Measurements from ENCODE around the gene DHRSX. TPM values are rescaled to one million over a fixed set of nuclear protein-coding genes. Genes with fewer than 3 reads are reported as not detected.

Gene DHRSX
- polyA plus RNA-seq, 2 of the 4 experiments (the other 2 are of a cell fraction) = 32.1 to 56.3 TPM

DNA sequence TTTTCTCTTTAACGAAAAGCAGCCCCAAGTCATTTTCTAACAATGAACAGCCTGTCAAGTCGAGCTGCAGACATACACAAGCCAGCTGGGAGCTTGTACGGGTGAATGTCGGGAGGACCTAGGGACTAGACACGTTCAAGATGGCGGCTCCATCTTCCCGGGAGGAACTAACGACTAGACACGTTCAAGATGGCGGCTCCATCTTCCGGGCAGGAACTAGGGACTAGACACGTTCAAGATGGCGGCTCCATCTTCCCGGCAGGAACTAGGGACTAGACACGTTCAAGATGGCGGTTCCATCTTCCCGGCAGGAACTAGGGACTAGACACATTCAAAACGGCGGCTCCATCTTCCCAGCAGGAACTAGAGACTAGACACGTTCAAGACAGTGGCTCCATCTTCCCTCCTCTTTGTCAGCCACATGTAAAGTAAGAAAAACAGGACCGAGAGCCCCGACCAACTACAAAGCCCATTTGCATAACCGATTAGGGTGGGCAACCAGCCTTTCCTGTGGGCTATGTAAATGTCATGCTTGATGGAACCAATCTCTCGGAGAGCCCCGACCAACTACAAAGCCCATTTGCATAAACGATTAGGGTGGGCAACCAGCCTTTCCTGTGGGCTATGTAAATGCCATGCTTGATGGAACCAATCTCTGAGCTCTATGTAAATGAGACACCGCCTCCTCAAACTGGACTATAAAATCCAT is 175.5 kb downstream of the DHRSX start:
- no peak for DNase-seq (ENCODE audit: low read depth in 1 of 2, low spot score in 1 of 2)
- Histone ChIP-seq H3K4me1 (peaks cover 12% of the 10 kb centered on the region), H3K9me3 (no peaks in the 10 kb centered on the region), H3K4me2 (no peak overlapping the region), H3K4me3 (no peak overlapping the region), H3K27ac (no peak overlapping the region)
- 96% methylated on average over 27 of the region's 27 CpGs for WGBS (ENCODE audit: missing lambda C conversion rate)
- no peak for FAIRE-seq
- TF ChIP-seq FOSB (CRISPR knock-in tag; IDR thresholded peaks at IDR 0.05) = no peak
- TF ChIP-seq, protein P1, sequence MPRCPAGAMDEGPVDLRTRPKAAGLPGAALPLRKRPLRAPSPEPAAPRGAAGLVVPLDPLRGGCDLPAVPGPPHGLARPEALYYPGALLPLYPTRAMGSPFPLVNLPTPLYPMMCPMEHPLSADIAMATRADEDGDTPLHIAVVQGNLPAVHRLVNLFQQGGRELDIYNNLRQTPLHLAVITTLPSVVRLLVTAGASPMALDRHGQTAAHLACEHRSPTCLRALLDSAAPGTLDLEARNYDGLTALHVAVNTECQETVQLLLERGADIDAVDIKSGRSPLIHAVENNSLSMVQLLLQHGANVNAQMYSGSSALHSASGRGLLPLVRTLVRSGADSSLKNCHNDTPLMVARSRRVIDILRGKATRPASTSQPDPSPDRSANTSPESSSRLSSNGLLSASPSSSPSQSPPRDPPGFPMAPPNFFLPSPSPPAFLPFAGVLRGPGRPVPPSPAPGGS (IDR thresholded peaks at IDR 0.05) = no peak
- TF ChIP-seq MAZ (IDR thresholded peaks at IDR 0.05; ENCODE audit: borderline replicate concordance, low read depth, low read length) = no peak
- TF ChIP-seq EP300 (IDR thresholded peaks at IDR 0.05) = no peak
- TF ChIP-seq, protein P2, sequence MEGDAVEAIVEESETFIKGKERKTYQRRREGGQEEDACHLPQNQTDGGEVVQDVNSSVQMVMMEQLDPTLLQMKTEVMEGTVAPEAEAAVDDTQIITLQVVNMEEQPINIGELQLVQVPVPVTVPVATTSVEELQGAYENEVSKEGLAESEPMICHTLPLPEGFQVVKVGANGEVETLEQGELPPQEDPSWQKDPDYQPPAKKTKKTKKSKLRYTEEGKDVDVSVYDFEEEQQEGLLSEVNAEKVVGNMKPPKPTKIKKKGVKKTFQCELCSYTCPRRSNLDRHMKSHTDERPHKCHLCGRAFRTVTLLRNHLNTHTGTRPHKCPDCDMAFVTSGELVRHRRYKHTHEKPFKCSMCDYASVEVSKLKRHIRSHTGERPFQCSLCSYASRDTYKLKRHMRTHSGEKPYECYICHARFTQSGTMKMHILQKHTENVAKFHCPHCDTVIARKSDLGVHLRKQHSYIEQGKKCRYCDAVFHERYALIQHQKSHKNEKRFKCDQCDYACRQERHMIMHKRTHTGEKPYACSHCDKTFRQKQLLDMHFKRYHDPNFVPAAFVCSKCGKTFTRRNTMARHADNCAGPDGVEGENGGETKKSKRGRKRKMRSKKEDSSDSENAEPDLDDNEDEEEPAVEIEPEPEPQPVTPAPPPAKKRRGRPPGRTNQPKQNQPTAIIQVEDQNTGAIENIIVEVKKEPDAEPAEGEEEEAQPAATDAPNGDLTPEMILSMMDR (IDR thresholded peaks at IDR 0.05) = no peak
- TF ChIP-seq PHF8 (IDR thresholded peaks at IDR 0.05; ENCODE audit: borderline replicate concordance, low read depth) = no peak
- no peak for TF ChIP-seq TFCP2L1 (CRISPR knock-in tag; IDR thresholded peaks at IDR 0.05)
- TF ChIP-seq ZC3H11A (IDR thresholded peaks at IDR 0.05) = no peak
- no peak for TF ChIP-seq CBX2 (IDR thresholded peaks at IDR 0.05; ENCODE audit: borderline replicate concordance, low read depth)
- no peak for TF ChIP-seq MYC (IDR thresholded peaks at IDR 0.05; ENCODE audit: borderline replicate concordance, low read length)
- TF ChIP-seq CHD4 (IDR thresholded peaks at IDR 0.05; ENCODE audit: borderline replicate concordance) = no peak
- no peak for TF ChIP-seq HOXB13 (CRISPR knock-in tag; IDR thresholded peaks at IDR 0.05; ENCODE audit: low read depth)
- TF ChIP-seq, protein P3, sequence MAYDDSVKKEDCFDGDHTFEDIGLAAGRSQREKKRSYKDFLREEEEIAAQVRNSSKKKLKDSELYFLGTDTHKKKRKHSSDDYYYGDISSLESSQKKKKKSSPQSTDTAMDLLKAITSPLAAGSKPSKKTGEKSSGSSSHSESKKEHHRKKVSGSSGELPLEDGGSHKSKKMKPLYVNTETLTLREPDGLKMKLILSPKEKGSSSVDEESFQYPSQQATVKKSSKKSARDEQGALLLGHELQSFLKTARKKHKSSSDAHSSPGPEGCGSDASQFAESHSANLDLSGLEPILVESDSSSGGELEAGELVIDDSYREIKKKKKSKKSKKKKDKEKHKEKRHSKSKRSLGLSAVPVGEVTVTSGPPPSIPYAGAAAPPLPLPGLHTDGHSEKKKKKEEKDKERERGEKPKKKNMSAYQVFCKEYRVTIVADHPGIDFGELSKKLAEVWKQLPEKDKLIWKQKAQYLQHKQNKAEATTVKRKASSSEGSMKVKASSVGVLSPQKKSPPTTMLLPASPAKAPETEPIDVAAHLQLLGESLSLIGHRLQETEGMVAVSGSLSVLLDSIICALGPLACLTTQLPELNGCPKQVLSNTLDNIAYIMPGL (CRISPR knock-in tag; IDR thresholded peaks at IDR 0.05; ENCODE audit: borderline replicate concordance) = no peak
- TF ChIP-seq JUN (IDR thresholded peaks at IDR 0.05) = no peak
- TF ChIP-seq POLR2AphosphoS2 (conservative IDR thresholded peaks at IDR 0.05; ENCODE audit: low read length) = no peak
- no peak for TF ChIP-seq MAFK (IDR thresholded peaks at IDR 0.05; ENCODE audit: partially characterized antibody)
- no peak for TF ChIP-seq POLR2A (IDR thresholded peaks at IDR 0.05; ENCODE audit: low read length)
- TF ChIP-seq CHD2 (IDR thresholded peaks at IDR 0.05; ENCODE audit: low read length, partially characterized antibody) = no peak
- TF ChIP-seq, protein P4, sequence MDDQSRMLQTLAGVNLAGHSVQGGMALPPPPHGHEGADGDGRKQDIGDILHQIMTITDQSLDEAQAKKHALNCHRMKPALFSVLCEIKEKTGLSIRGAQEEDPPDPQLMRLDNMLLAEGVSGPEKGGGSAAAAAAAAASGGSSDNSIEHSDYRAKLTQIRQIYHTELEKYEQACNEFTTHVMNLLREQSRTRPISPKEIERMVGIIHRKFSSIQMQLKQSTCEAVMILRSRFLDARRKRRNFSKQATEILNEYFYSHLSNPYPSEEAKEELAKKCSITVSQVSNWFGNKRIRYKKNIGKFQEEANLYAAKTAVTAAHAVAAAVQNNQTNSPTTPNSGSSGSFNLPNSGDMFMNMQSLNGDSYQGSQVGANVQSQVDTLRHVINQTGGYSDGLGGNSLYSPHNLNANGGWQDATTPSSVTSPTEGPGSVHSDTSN (IDR thresholded peaks at IDR 0.05) = no peak
- ATAC-seq = no peak
- ChIA-PET POLR2A (no interaction called here), CTCF (no interaction called here)

DNA sequence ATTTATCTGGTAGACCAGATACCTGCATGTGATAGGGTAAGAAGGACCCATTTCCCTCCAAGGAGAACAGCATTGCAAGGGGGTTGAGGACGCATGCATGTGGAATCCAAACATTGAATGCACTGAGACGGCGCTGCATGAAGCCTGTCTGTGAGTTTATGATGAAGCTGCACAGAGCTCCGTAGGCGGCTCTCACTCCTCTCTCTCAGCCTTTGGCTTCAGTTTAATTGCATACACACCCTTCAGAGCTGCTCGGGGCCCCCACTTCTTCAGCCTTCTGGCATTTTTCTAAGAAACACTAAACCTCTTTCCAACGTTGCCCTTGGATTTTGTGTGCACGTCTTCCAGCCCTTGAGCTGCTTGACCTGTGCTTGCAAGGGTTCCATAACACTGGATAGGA is 176.6 kb downstream of the DHRSX start:
- no peak for TF ChIP-seq HOXB13 (CRISPR knock-in tag; IDR thresholded peaks at IDR 0.05; ENCODE audit: low read depth)
- no peak for TF ChIP-seq RNF2 (IDR thresholded peaks at IDR 0.05; ENCODE audit: borderline replicate concordance, low read depth)
- no peak for TF ChIP-seq NPAS2 (CRISPR knock-in tag; IDR thresholded peaks at IDR 0.05; ENCODE audit: borderline replicate concordance)
- no peak for TF ChIP-seq HDAC2 (IDR thresholded peaks at IDR 0.05)
- no peak for DNase-seq (ENCODE audit: low read depth in 1 of 2, low spot score in 1 of 2)
- peaks cover 18% of the 10 kb centered on the region for H3K4me1 ChIP-seq
- WGBS (ENCODE audit: missing lambda C conversion rate) = 83% methylated on average over 8 of the region's 8 CpGs
- H3K9me3 ChIP-seq = no peaks in the 10 kb centered on the region
- CTCF ChIA-PET = no interaction called here
- H3K27ac ChIP-seq = no peak overlapping the region
- no peak overlapping the region for H3K4me3 ChIP-seq
- ATAC-seq = no peak
- POLR2A ChIA-PET = no interaction called here
- H3K4me2 ChIP-seq = no peak overlapping the region
- no peak for FAIRE-seq

Data from A549 (cell line).